ENCODE measurements around the gene ALDH1A2. TPM values are rescaled to one million over a fixed set of nuclear protein-coding genes. Genes with fewer than 3 reads are reported as not detected.
A peak's percentile ranks its signal among the peaks of the same experiment; 100 is the strongest.

The ALDH1A2 gene
- total RNA-seq, 6 experiments from 2014 or later: not detected

- Mint-ChIP-seq H3K4me1 (ENCODE audit: low read depth) (no peaks in the 10 kb centered on the region), H3K27ac (no peak overlapping the region), H3K36me3 (ENCODE audit: low read depth) (no peaks in the 10 kb centered on the region), H3K27me3 (ENCODE audit: insufficient read depth) (peaks cover 12% of the 10 kb centered on the region; the same call in 1 of the 2 replicates), H3K9me3 (no peaks in the 10 kb centered on the region), H3K4me3 (no peak overlapping the region)
- TF ChIP-seq CTCF (IDR thresholded peaks at IDR 0.05): no peak
- DNase-seq: no peak
These were observed 3.3 kb downstream of the ALDH1A2 start for GRCh38 chr15:58062175-58062574.

- Mint-ChIP-seq H3K27ac (no peak overlapping the region), H3K4me3 (no peak overlapping the region), H3K27me3 (ENCODE audit: insufficient read depth) (peaks cover 12% of the 10 kb centered on the region; the same call in 1 of the 2 replicates), H3K36me3 (ENCODE audit: low read depth) (no peaks in the 10 kb centered on the region), H3K9me3 (no peaks in the 10 kb centered on the region), H3K4me1 (ENCODE audit: low read depth) (no peaks in the 10 kb centered on the region)
- no peak for TF ChIP-seq CTCF (IDR thresholded peaks at IDR 0.05)
- no peak for DNase-seq
These were observed 4.9 kb downstream of the ALDH1A2 start for GRCh38 chr15:58060575-58060974.

GRCh38 chr15:58058729-58059128, 6.8 kb downstream of the ALDH1A2 start:
- Mint-ChIP-seq H3K9me3 (no peaks in the 10 kb centered on the region), H3K4me3 (no peak overlapping the region), H3K27me3 (ENCODE audit: insufficient read depth) (peaks cover under 1% of the 10 kb centered on the region; the same call in 1 of the 2 replicates), H3K36me3 (ENCODE audit: low read depth) (no peaks in the 10 kb centered on the region), H3K4me1 (ENCODE audit: low read depth) (no peaks in the 10 kb centered on the region), H3K27ac (no peak overlapping the region)
- no peak for DNase-seq
- no peak for TF ChIP-seq CTCF (IDR thresholded peaks at IDR 0.05)

GRCh38 chr15:58058073-58058472, 7.4 kb downstream of the ALDH1A2 start:
- H3K27ac Mint-ChIP-seq: no peak overlapping the region
- no peak overlapping the region for H3K4me3 Mint-ChIP-seq
- H3K9me3 Mint-ChIP-seq: no peaks in the 10 kb centered on the region
- no peaks in the 10 kb centered on the region for H3K36me3 Mint-ChIP-seq (ENCODE audit: low read depth)
- DNase-seq: no peak
- H3K27me3 Mint-ChIP-seq (ENCODE audit: insufficient read depth): no peaks in the 10 kb centered on the region
- TF ChIP-seq CTCF (IDR thresholded peaks at IDR 0.05): no peak
- H3K4me1 Mint-ChIP-seq (ENCODE audit: low read depth): no peaks in the 10 kb centered on the region

GRCh38 chr15:58057559-58057958, 8.0 kb downstream of the ALDH1A2 start:
- DNase-seq: no peak
- Mint-ChIP-seq H3K27ac (no peak overlapping the region), H3K4me1 (ENCODE audit: low read depth) (no peaks in the 10 kb centered on the region), H3K27me3 (ENCODE audit: insufficient read depth) (no peaks in the 10 kb centered on the region; the same call in 1 of the 2 replicates), H3K9me3 (no peaks in the 10 kb centered on the region), H3K4me3 (no peak overlapping the region), H3K36me3 (ENCODE audit: low read depth) (no peaks in the 10 kb centered on the region)
- TF ChIP-seq CTCF (IDR thresholded peaks at IDR 0.05): no peak

GRCh38 chr15:58056015-58056414, 9.5 kb downstream of the ALDH1A2 start:
- Mint-ChIP-seq H3K27ac (no peak overlapping the region), H3K4me3 (no peak overlapping the region), H3K36me3 (ENCODE audit: low read depth) (no peaks in the 10 kb centered on the region), H3K27me3 (ENCODE audit: insufficient read depth) (peaks cover 4% of the 10 kb centered on the region; the same call in 1 of the 2 replicates), H3K4me1 (ENCODE audit: low read depth) (no peaks in the 10 kb centered on the region), H3K9me3 (no peaks in the 10 kb centered on the region)
- peak; percentile 64 for TF ChIP-seq CTCF (IDR thresholded peaks at IDR 0.05)
- DNase-seq: no peak

Measured in HFFc6 (cell line).